NCI-H1694 (cell line): Measurements from ENCODE around the gene PID1.

Experiments used
- DNase-seq: peaks from one replicate; lab custom pipeline; 2025; lab: John Stamatoyannopoulos, UW

The PID1 gene

GRCh38 chr2:229261076-229261475 lies 10.0 kb downstream of the PID1 start:
- no peak for DNase-seq

- DNase-seq: no peak
These were observed 13.1 kb downstream of the PID1 start for GRCh38 chr2:229257985-229258384.

- no peak for DNase-seq
These were observed 14.7 kb downstream of the PID1 start for GRCh38 chr2:229256376-229256775.

- DNase-seq: no peak
These were observed 16.9 kb downstream of the PID1 start for GRCh38 chr2:229254206-229254605.

GRCh38 chr2:229252996-229253395 lies 18.1 kb downstream of the PID1 start:
- no peak for DNase-seq

- no peak for DNase-seq
These were observed 18.8 kb downstream of the PID1 start for GRCh38 chr2:229252280-229252679.

- DNase-seq: no peak
These were observed 21.6 kb downstream of the PID1 start for GRCh38 chr2:229249536-229249935.

GRCh38 chr2:229246334-229246733 lies 24.8 kb downstream of the PID1 start:
- no peak for DNase-seq

- no peak for DNase-seq
These were observed 26.1 kb downstream of the PID1 start for GRCh38 chr2:229244975-229245374.

- DNase-seq: no peak
These were observed 27.1 kb downstream of the PID1 start for GRCh38 chr2:229243890-229244560.

GRCh38 chr2:229240984-229241491 lies 30.0 kb downstream of the PID1 start:
- no peak for DNase-seq

- DNase-seq: no peak
These were observed 32.1 kb downstream of the PID1 start for GRCh38 chr2:229239021-229239420.

- no peak for DNase-seq
These were observed 33.8 kb downstream of the PID1 start for GRCh38 chr2:229237270-229237669.

- no peak for DNase-seq
These were observed 35.8 kb downstream of the PID1 start for GRCh38 chr2:229235131-229235914.

GRCh38 chr2:229231885-229232284 lies 39.2 kb downstream of the PID1 start:
- no peak for DNase-seq

- DNase-seq: no peak
These were observed 39.7 kb downstream of the PID1 start for GRCh38 chr2:229231328-229231868.

- DNase-seq: no peak
These were observed 40.2 kb downstream of the PID1 start for GRCh38 chr2:229230911-229231310.

- no peak for DNase-seq
These were observed 40.8 kb downstream of the PID1 start for GRCh38 chr2:229230256-229230655.

- no peak for DNase-seq
These were observed 44.7 kb downstream of the PID1 start for GRCh38 chr2:229226382-229226781.

GRCh38 chr2:229223107-229223506 lies 48.0 kb downstream of the PID1 start:
- DNase-seq: no peak

GRCh38 chr2:229221641-229222040 lies 49.4 kb downstream of the PID1 start:
- no peak for DNase-seq

- DNase-seq: no peak
These were observed 50.8 kb downstream of the PID1 start for GRCh38 chr2:229220254-229220653.

- DNase-seq: no peak
These were observed 52.7 kb downstream of the PID1 start for GRCh38 chr2:229218329-229218921.
